Testis (tissue), 3 donors: ENCODE data around the gene CHCHD6. TPM values are rescaled to one million over a fixed set of nuclear protein-coding genes. Genes with fewer than 3 reads are reported as not detected.

ENCODE experiments used
- DNase-seq: peaks from one replicate; pipeline ENCODE4 v3.0.0-alpha.2; 2019
- H3K27ac ChIP-seq, 2 donors: fragments of 200-600 bp; sonication (generic); one replicate each; pipeline ENCODE4 v1.5.1; 2019
- H3K27me3 ChIP-seq: fragments of 200-600 bp; sonication (generic); one replicate; pipeline ENCODE4 v1.5.1; 2019
- H3K36me3 ChIP-seq: fragments of 200-600 bp; sonication (generic); one replicate; pipeline ENCODE4 v1.5.1; 2017; ENCODE audit warnings: low read depth; ENCODE audit errors: missing control alignments
- H3K4me1 ChIP-seq: fragments of 200-600 bp; sonication (generic); one replicate; pipeline ENCODE4 v1.5.1; 2019
- H3K4me3 ChIP-seq, 2 donors: fragments of 200-600 bp; sonication (generic); one replicate each; pipeline ENCODE4 v1.5.1; 2017 to 2019
- H3K9me3 ChIP-seq: fragments of 200-600 bp; sonication (generic); one replicate; pipeline ENCODE4 v1.5.1; 2017
- CTCF ChIP-seq, 3 experiments: fragments of 450-650 bp in 2 of 3; fragments of 200-600 bp in 1 of 3; sonication (generic) in 1 of 3; IDR thresholded peaks; one replicate each; pipeline ENCODE4 v1.5.1; 2016 to 2019; ENCODE audit warnings: antibody characterized with exemption in 3 of 3, mild to moderate bottlenecking in 2 of 3, moderate library complexity in 1 of 3
- POLR2A ChIP-seq: fragments of 450-650 bp; IDR thresholded peaks from one replicate; pipeline ENCODE4 v1.6.1; 2017; ENCODE audit warnings: antibody characterized with exemption, mild to moderate bottlenecking, moderate library complexity
- WGBS, 2 donors: methylation state at CpG; one replicate each; pipeline ENCODE4 v1.1.5; 2018; 5-methylcytosine and 5-hydroxymethylcytosine counted together
- intact Hi-C: fragments of 100-400 bp; cut with DNase I; formaldehyde crosslinking; loops from one replicate; pipeline ENCODE4 v1.15.1; 2023; ENCODE audit warnings: low total_unique reads
- polyA plus RNA-seq: library from polyadenylated mRNA; stranded (reverse); fragments of 350-450 nt; fragmentation: Illumina TruSeq; extraction: RNeasy Lipid Tissue Mini Kit (QIAGEN cat#74804); gene quantifications from one replicate; pipeline ENCODE4 v1.2.3, GENCODE V29; 2014; ENCODE audit warnings: low read depth, low replicate concordance; ENCODE audit not compliant: insufficient read depth
- total RNA-seq, 2 donors: library from RNA; depleted of rRNA; stranded (reverse); fragments of >200 nt; gene quantifications; one replicate each; pipeline ENCODE4 v1.2.3, GENCODE V29; 2016

The CHCHD6 gene
- total and polyA plus RNA-seq, 3 donors from 2014 or later, result 47.6 to 84.6 (median 49.9) TPM

DNA sequence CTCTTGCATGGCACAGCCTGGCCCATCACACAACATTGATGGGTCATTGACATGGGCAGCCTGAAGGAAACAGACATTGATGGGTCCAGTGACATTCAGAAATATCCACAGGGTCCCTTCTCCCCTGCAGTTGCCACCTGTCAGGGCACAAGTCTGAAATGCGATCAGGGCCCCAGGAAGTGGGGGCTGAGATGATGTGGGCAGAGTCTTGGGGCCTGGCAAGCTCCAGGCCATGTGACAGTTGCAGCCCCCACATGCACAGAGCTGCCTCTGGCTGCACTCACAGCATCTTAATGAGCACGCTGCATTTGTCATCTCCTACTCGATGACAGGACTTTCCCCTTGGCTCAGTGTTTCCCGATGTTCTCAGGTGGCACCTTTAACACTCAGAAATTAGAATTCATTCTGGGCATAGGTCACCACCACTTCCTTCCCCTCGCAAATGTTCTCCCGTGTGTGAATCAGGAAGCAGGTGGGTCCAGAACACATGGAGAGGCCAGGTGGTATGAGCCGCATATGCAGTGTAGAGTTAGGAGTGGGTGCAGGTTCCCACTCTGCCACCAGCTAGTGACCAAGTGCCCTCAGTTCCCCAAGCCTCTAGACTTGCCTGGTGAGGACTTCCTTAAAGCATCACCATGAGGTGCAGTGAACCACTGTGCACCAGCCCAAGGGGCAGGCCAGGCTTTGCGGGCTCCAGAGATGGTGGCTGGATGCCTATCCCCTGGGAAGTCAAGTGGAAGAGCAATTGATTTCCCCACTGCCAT lies 47.5 kb upstream of the CHCHD6 start:
- H3K4me3 ChIP-seq, result no peak overlapping the region
- intact Hi-C loops, result no loop called here
- no peaks in the 10 kb centered on the region for H3K27me3 ChIP-seq
- no peak overlapping the region for H3K27ac ChIP-seq
- no peak for TF ChIP-seq CTCF (IDR thresholded peaks at IDR 0.05)
- TF ChIP-seq POLR2A, result no peak
- H3K9me3 ChIP-seq, result no peaks in the 10 kb centered on the region
- no peak for DNase-seq
- peaks cover 8% of the 10 kb centered on the region for H3K4me1 ChIP-seq
- WGBS, 2 donors, result 69 to 88% methylated on average over 8 of the region's 8 CpGs
- no peaks in the 10 kb centered on the region for H3K36me3 ChIP-seq

GRCh38 chr3:126657901-126658300 lies 46.1 kb upstream of the CHCHD6 start:
- DNase-seq, result no peak
- intact Hi-C loops, result no loop called here

GRCh38 chr3:126658584-126658983 lies 45.5 kb upstream of the CHCHD6 start:
- Histone ChIP-seq H3K36me3 (no peaks in the 10 kb centered on the region), H3K4me3 (no peak overlapping the region), H3K9me3 (no peaks in the 10 kb centered on the region), H3K4me1 (peaks cover 4% of the 10 kb centered on the region), H3K27ac (no peak overlapping the region), H3K27me3 (no peaks in the 10 kb centered on the region)
- TF ChIP-seq POLR2A (no peak), CTCF (IDR thresholded peaks at IDR 0.05) (no peak)
- WGBS, 2 donors, result 97 to 99% methylated on average over 3 of the region's 3 CpGs
- intact Hi-C loops, result no loop called here
- DNase-seq, result no peak

More at GRCh38 chr3:126657901-126658300, 46.1 kb upstream of the CHCHD6 start:
- H3K27me3 ChIP-seq, result no peaks in the 10 kb centered on the region
- TF ChIP-seq CTCF (IDR thresholded peaks at IDR 0.05) (no peak), POLR2A (no peak)
- peaks cover 8% of the 10 kb centered on the region for H3K4me1 ChIP-seq
- H3K9me3 ChIP-seq, result no peaks in the 10 kb centered on the region
- H3K27ac ChIP-seq, result no peak overlapping the region
- no peaks in the 10 kb centered on the region for H3K36me3 ChIP-seq
- WGBS, 2 donors, result 50 to 62% methylated on average over 2 of the region's 2 CpGs
- H3K4me3 ChIP-seq, result no peak overlapping the region

DNA sequence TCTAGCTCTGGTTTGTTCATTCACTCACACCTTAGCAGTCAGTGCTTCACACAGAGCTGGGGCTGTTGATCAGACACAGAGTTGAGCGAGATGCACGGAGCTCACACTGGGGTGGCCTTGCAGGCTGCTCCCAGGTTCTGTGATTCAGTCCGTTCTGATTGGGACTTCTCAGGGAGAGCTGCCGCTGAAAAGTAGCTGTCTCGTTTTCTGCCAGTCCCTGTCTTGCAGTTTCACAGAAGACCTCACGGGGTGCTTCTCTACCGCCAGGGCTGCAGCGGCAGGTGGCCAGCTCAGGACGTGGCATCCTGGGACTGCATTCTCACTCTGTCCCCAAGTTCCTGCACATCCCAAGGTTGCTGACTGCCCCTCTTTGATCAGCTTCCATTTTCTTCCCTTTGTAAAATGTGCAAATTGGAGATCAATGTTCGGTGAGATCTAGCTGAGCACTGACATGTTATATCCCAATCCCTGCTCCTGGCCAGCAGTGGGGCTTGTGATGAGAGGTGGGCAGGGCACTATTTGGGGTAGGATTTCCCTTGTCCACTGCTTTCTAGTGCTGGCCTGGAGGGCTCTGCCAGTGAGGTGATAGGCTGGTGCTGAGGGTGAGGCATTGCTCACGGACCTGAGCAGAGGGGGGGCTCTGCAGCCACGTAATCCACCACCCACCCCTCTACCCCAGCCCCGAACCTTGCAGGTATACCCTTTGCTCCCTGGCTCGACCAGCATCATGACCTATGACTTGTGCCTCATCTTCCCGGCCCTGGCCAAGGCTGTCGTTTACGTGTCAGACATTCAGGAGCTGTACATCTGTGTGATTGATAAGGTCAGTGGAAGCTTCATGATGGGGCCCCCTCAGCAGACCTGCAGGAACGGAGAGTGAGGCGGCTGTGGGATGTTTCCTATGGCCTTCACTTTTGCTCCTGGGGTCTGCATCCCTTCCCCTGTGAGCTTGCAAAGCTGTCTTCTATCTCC lies 43.8 kb upstream of the CHCHD6 start:
- Histone ChIP-seq H3K27ac (no peak overlapping the region), H3K4me1 (no peaks in the 10 kb centered on the region), H3K9me3 (no peaks in the 10 kb centered on the region), H3K36me3 (no peaks in the 10 kb centered on the region), H3K4me3 (no peak overlapping the region), H3K27me3 (no peaks in the 10 kb centered on the region)
- intact Hi-C loops, result no loop called here
- no peak for DNase-seq
- WGBS, 2 donors, result 56 to 60% methylated on average over 15 to 19 of the region's 19 CpGs
- TF ChIP-seq CTCF (IDR thresholded peaks at IDR 0.05), result peak in 1 of 3 experiments; percentile 24
- no peak for TF ChIP-seq POLR2A
